ENCODE measurements around the gene CALR. TPM values are rescaled to one million over a fixed set of nuclear protein-coding genes. Genes with fewer than 3 reads are reported as not detected.

Gene CALR
- total RNA-seq, 1 donor from 2014 or later = 1,812 TPM

DNA sequence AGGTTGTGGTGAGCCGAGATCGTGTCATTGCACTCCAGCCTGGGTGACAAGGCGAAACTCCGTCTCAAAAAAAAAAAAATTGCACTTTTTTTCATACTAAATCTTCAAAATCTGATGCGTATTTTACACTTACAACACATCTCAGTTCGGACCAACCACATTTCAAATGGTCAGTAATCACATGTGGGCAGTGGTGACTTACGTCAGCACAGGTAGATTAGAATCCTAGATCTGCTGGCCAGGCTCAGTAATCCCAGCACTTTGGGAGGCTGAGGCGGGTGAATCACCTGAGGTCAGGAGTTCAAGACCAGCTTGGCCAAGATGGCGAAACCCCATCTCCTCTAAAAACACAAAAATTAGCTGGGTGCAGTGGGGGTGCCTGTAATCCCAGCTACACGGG lies 3.3 kb upstream of the CALR start:
- no peak for DNase-seq (ENCODE audit: low read depth)
- TF ChIP-seq, protein P1, sequence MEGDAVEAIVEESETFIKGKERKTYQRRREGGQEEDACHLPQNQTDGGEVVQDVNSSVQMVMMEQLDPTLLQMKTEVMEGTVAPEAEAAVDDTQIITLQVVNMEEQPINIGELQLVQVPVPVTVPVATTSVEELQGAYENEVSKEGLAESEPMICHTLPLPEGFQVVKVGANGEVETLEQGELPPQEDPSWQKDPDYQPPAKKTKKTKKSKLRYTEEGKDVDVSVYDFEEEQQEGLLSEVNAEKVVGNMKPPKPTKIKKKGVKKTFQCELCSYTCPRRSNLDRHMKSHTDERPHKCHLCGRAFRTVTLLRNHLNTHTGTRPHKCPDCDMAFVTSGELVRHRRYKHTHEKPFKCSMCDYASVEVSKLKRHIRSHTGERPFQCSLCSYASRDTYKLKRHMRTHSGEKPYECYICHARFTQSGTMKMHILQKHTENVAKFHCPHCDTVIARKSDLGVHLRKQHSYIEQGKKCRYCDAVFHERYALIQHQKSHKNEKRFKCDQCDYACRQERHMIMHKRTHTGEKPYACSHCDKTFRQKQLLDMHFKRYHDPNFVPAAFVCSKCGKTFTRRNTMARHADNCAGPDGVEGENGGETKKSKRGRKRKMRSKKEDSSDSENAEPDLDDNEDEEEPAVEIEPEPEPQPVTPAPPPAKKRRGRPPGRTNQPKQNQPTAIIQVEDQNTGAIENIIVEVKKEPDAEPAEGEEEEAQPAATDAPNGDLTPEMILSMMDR (conservative IDR thresholded peaks at IDR 0.05; ENCODE audit: low read depth, low read length) = no peak
- no peak overlapping the region for H3K4me3 ChIP-seq (ENCODE audit: low read depth, low read length)

DNA sequence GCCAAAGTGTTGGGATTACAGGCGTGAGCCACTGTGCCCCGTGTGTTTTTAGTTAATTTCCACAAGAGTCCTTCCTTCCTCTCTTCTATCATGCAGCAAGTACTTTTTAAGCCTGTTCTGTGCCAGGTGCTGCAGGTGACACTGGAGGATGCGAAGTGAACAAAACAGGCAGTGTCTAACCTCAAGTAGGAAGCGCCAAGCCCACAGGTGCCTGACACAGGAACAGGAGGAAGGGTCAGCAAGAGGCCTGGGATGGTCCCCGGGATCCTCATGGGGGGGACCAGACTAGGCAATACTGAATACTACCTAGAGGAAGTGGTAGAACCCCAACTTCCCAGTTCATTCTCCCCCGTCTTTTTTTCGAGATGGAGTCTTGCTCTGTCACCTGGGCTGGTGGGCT lies 1.8 kb upstream of the CALR start:
- TF ChIP-seq, protein P1 (conservative IDR thresholded peaks at IDR 0.05; ENCODE audit: low read depth, low read length) = no peak
- DNase-seq (ENCODE audit: low read depth) = no peak
- no peak overlapping the region for H3K4me3 ChIP-seq (ENCODE audit: low read depth, low read length)

DNA sequence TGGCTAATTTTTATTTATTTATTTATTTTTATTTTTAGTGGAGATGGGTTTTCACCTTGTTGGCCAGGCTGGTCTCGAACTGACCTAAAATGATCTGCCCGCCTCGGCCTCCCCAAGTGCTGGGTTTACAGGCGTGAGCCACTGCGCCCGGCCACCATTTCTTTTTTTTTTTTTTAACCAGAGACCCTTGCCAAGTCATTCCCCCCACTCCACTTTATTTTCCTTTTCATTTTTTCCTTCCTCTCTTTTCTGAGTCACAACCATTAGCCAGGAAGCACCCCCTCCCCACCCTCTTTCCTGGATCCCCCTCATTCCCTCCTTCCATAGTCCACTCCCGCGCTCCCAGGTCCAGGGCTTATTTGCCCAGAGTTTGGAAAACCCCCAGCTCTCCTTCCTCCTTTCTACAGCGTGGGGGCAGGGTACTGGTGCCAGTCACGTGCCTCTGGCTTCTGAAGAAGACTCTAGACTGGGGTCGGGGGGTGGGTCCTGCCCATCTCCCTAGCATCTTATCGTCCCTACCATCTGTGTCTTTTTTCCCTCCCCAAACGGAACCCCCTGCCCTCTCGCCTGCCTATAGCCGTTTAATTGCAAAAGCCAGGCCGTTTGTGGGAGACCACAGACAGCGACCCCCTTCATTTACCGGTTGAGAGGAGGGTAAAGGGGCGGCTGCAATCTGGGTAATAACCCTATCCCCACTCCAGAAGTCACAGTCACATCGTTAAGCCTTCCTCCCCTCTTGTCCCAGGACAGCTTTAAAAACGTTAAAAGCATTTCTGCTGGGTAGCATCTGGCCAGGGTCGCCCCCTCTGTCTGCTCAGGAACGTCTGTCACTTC lies 1.1 kb upstream of the CALR start:
- DNase-seq (ENCODE audit: low read depth) = no peak
- TF ChIP-seq, protein P1 (conservative IDR thresholded peaks at IDR 0.05; ENCODE audit: low read depth, low read length) = no peak
- peak overlapping the region; percentile 79 for H3K4me3 ChIP-seq (ENCODE audit: low read depth, low read length)

DNA sequence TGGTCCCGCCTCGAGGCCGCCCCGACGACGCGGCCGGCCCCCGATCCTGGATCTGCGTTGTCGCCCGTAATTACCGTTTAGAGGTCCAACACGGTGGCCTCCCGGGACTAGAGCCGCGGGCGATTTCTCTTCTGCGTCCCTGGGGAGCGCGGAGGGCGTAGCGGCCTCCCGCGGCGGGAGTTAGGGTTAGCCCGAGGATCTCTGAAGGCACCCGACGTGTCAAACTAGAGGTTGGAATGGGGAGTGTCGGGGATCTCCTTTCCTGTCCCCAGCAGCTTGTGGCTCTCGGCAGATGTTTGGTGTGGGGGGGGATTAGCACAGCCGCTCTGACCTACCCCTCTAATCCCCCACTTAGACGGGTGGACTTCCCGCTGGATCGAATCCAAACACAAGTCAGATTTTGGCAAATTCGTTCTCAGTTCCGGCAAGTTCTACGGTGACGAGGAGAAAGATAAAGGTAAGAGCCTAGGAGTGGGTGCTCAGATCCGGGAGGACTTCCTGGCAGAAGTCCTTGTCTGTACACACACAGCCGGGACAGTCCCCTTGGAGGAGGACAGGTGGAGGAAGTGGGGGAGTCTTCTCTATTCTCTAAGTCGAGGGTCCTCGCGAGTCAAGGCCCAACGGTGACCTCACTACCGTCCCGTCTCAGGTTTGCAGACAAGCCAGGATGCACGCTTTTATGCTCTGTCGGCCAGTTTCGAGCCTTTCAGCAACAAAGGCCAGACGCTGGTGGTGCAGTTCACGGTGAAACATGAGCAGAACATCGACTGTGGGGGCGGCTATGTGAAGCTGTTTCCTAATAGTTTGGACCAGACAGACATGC lies 581 bp downstream of the CALR start:
- TF ChIP-seq, protein P1 (conservative IDR thresholded peaks at IDR 0.05; ENCODE audit: low read depth, low read length) = peak; percentile 23
- no peak for DNase-seq (ENCODE audit: low read depth)

DNA sequence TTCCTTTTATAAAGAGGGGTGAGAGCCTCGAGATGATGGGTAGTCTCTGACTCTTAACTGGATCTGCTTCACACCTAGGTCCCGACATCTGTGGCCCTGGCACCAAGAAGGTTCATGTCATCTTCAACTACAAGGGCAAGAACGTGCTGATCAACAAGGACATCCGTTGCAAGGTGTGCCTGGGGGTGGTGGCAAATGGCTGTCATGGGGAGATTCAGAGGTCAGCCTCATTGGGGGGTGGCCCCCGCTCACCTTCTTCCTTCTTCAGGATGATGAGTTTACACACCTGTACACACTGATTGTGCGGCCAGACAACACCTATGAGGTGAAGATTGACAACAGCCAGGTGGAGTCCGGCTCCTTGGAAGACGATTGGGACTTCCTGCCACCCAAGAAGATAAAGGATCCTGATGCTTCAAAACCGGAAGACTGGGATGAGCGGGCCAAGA lies 1.6 kb downstream of the CALR start:
- peak overlapping the region; percentile 79 for H3K4me3 ChIP-seq (ENCODE audit: low read depth, low read length)
- TF ChIP-seq, protein P1 (conservative IDR thresholded peaks at IDR 0.05; ENCODE audit: low read depth, low read length) = no peak
- DNase-seq (ENCODE audit: low read depth) = no peak

More for the DNA sequence above, 581 bp downstream of the CALR start:
- H3K4me3 ChIP-seq (ENCODE audit: low read depth, low read length) = peak overlapping the region; percentile 79

DNA sequence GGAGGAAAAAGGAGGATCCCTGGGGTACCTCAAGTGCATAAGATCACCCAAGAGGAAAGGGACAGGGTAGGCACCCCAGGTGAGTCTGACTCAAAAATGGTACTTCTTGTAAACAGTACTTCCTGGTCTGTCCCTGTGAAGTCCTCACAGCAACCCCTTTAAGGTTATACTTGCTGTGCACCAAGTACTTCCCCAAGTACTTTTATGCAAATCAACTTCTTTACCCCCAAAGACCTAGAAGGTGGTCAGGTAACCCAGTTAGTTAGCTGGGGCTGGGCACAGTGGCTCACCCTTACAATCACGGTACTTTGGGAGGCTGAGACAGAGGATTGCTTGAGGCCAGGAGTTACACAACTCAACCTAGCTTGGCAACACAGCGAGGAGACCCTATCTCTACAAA lies 2.5 kb downstream of the CALR start:
- H3K4me3 ChIP-seq (ENCODE audit: low read depth, low read length) = peak overlapping the region; percentile 79
- TF ChIP-seq, protein P1 (conservative IDR thresholded peaks at IDR 0.05; ENCODE audit: low read depth, low read length) = no peak
- no peak for DNase-seq (ENCODE audit: low read depth)
